Activated CD4-positive, alpha-beta T cell treated with anti-CD3 and anti-CD28 coated beads, Interleukin-2, amount 10 ng/mL, durations not matched to agents 7 days and 5 days (primary cell): ENCODE data around the gene CEP162. TPM values are rescaled to one million over a fixed set of nuclear protein-coding genes. Genes with fewer than 3 reads are reported as not detected.
A peak's percentile ranks its signal among the peaks of the same experiment; 100 is the strongest.
"Not testable (repeated sequence)": the region's sequence is repeated elsewhere in the genome, so short reads cannot be mapped to it uniquely, and the experiment has no call there.

Experiments used
- CTCF ChIA-PET: fragments of 350-600 bp; sonication (Branson Sonifier 250); formaldehyde crosslinking; loops from one replicate; lab custom pipeline; 2021; ENCODE audit warnings: antibody characterized with exemption; lab: Charles Lee
- POLR2A ChIA-PET: fragments of 350-600 bp; sonication (Branson Sonifier 250); formaldehyde crosslinking; loops from one replicate; lab custom pipeline; 2021; ENCODE audit warnings: antibody characterized with exemption; lab: Charles Lee
- DNase-seq: peaks from one replicate; pipeline ENCODE4 v3.0.0-alpha.2; 2020
- H3K27ac Mint-ChIP-seq: one replicate; pipeline ENCODE4 v1.8.0; 2021; ENCODE audit warnings: mild to moderate bottlenecking, moderate library complexity, mixed read lengths
- H3K27me3 Mint-ChIP-seq: one replicate; pipeline ENCODE4 v1.8.0; 2021; ENCODE audit warnings: mixed read lengths
- H3K36me3 Mint-ChIP-seq: one replicate; pipeline ENCODE4 v1.8.0; 2021; ENCODE audit warnings: low read depth, mixed read lengths
- H3K4me1 Mint-ChIP-seq: one replicate; pipeline ENCODE4 v1.8.0; 2021; ENCODE audit warnings: mixed read lengths
- H3K4me3 Mint-ChIP-seq: one replicate; pipeline ENCODE4 v1.8.0; 2021; ENCODE audit warnings: mild to moderate bottlenecking, moderate library complexity, mixed read lengths
- H3K9me3 Mint-ChIP-seq: one replicate; pipeline ENCODE4 v1.8.0; 2021; ENCODE audit warnings: mixed read lengths
- total RNA-seq, 2 experiments: library from RNA; stranded (reverse); gene quantifications; one replicate each; pipeline ENCODE4 v1.2.3, GENCODE V29; 2021

CEP162 gene
- total RNA-seq, 2 experiments from 2014 or later: 10.6 to 11.5 TPM

DNA sequence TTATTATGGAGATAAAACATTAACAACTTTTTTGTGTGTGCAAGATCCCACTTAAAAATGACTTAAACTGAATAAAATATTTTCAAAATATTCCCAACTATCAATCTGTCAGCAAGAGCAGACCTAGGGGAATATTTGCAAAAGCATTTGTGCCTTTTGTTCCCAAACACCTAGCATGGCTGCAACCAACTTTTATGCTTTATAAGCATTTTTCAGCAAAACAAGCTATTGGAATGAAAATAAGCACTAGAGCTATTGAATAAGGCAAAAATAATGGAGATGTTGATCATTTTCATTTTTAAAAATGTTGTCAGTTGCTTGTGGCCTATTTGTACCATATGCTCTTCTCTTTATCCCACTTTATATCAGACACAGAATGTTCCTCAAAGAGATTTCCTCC is 28.2 kb upstream of the CEP162 start:
- ChIA-PET POLR2A (no interaction called here), CTCF (interaction anchor here (0.6 kb wide), 1 partner anchor 587 kb away, joined by 3 read pairs; no protein-coding TSS in a partner anchor)
- Mint-ChIP-seq H3K9me3 (no peaks in the 10 kb centered on the region), H3K36me3 (no peaks in the 10 kb centered on the region), H3K4me3 (no peak overlapping the region), H3K27me3 (peaks cover 20% of the 10 kb centered on the region), H3K27ac (no peak overlapping the region), H3K4me1 (no peaks in the 10 kb centered on the region)
- DNase-seq: no peak

DNA sequence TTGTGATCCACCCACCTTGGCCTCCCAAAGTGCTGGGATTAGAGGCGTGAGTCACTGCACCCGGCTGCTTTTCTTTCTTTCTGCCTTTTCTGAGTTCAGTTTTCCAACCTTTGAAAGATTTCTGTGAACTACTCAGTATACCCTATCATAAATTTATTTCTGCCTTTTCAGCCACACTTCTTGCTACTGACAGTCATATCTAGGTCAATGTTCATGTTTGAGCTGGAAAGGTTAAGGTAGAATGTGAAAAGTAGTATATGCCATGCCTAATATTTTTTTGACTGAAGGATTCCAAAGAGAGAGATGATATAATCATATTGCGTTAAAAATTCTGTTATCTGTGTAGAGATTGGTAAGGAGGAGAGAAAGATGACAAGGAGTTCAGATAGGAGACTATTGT is 25.9 kb upstream of the CEP162 start:
- H3K4me1 Mint-ChIP-seq: no peaks in the 10 kb centered on the region
- peaks cover 23% of the 10 kb centered on the region for H3K27me3 Mint-ChIP-seq
- DNase-seq: no peak
- no peaks in the 10 kb centered on the region for H3K9me3 Mint-ChIP-seq
- H3K36me3 Mint-ChIP-seq: no peaks in the 10 kb centered on the region
- no peak overlapping the region for H3K27ac Mint-ChIP-seq
- ChIA-PET POLR2A (no interaction called here), CTCF (no interaction called here)
- no peak overlapping the region for H3K4me3 Mint-ChIP-seq

DNA sequence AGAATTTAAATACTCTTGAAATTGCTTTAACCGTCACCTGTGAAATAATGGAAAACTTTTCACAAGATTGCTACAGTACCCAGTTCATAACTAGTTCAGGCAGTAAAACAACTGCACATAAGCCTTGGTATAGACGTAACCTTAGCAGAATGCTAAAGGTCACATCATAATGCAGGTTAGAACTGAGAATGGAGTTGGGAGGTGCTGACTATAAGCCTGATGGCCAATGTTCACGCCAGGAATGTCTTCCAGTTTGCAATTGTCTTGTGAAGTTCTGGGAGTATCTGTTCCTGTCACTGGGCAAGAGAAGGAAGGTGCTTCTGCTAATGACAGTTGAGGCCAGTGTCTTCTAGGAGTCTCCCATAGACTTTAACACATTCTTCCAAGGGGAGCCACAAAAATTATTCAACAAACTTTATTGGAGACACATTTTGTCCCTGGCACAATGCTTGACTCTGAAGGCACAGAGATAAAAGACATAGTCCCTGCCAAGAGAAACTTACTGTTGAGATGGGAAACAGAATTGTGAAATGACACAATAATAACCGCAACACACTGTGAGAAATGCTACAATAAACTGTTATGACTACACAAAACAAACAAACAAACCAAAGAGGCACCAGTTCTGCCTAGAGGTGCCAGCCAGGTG is 24.6 kb upstream of the CEP162 start:
- peaks cover 27% of the 10 kb centered on the region for H3K27me3 Mint-ChIP-seq
- no peak for DNase-seq
- ChIA-PET POLR2A (no interaction called here), CTCF (no interaction called here)
- no peak overlapping the region for H3K27ac Mint-ChIP-seq
- H3K4me3 Mint-ChIP-seq: no peak overlapping the region
- H3K9me3 Mint-ChIP-seq: no peaks in the 10 kb centered on the region
- H3K36me3 Mint-ChIP-seq: no peaks in the 10 kb centered on the region
- no peaks in the 10 kb centered on the region for H3K4me1 Mint-ChIP-seq

- Mint-ChIP-seq H3K27ac (no peak overlapping the region), H3K4me3 (no peak overlapping the region)
Measured at GRCh38 chr6:84249724-84250123, 22.3 kb upstream of the CEP162 start.

GRCh38 chr6:84244416-84245081 is 17.1 kb upstream of the CEP162 start:
- POLR2A ChIA-PET, H3K36me3 Mint-ChIP-seq, H3K27ac Mint-ChIP-seq, H3K4me3 Mint-ChIP-seq, CTCF ChIA-PET, H3K9me3 Mint-ChIP-seq, H3K4me1 Mint-ChIP-seq, DNase-seq: not testable (repeated sequence)
- peaks cover 10% of the 10 kb centered on the region for H3K27me3 Mint-ChIP-seq

More at GRCh38 chr6:84249724-84250123, 22.3 kb upstream of the CEP162 start:
- no peak for DNase-seq
- no peaks in the 10 kb centered on the region for H3K9me3 Mint-ChIP-seq
- ChIA-PET POLR2A (no interaction called here), CTCF (no interaction called here)
- H3K27me3 Mint-ChIP-seq: peaks cover 17% of the 10 kb centered on the region
- no peaks in the 10 kb centered on the region for H3K4me1 Mint-ChIP-seq
- no peaks in the 10 kb centered on the region for H3K36me3 Mint-ChIP-seq

DNA sequence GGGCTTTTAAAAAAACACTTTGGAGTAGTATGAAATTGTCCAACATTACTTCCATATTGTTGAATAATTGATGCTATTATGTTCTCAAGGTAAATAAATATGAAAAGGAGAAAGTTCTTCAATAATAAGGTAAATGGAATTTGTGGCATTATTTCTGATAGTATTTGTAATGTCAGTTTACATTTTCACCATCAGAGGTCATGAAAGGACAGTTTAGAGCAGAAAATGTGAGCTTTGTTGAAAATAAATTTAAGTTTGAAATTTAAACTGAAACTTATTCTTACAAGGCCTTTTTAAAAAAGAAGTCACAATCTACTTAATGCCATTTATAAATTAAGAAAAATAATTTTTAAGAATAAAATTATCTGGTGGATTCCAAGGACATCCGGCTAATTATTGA is 15.8 kb upstream of the CEP162 start:
- DNase-seq: no peak
- no peak overlapping the region for H3K4me3 Mint-ChIP-seq
- no peaks in the 10 kb centered on the region for H3K4me1 Mint-ChIP-seq
- no peaks in the 10 kb centered on the region for H3K36me3 Mint-ChIP-seq
- H3K27ac Mint-ChIP-seq: no peak overlapping the region
- H3K9me3 Mint-ChIP-seq: no peaks in the 10 kb centered on the region
- ChIA-PET CTCF (no interaction called here), POLR2A (no interaction called here)
- H3K27me3 Mint-ChIP-seq: peaks cover 6% of the 10 kb centered on the region

DNA sequence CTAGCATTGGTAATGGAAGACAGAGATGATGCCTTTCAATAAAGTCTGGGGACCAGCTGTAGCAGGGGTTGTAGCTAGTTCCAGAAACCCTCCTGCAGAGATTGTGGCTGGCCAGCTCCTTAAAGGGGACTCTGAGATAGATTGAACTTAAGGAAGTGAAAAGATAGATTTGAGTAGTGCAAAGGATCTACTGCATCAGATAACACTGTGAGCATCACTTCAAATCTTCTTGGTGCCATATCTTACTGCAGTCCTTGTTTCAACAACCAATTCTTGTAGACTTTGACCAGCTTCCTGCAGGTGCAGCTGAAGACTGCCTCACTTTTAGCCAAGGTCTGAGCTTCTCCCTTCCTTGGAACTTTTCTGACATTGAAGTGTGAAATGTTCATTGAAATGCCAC is 14.8 kb upstream of the CEP162 start:
- POLR2A ChIA-PET: no interaction called here
- no peaks in the 10 kb centered on the region for H3K4me1 Mint-ChIP-seq
- no peak for DNase-seq
- H3K9me3 Mint-ChIP-seq: no peaks in the 10 kb centered on the region
- no peak overlapping the region for H3K4me3 Mint-ChIP-seq
- CTCF ChIA-PET: interaction anchor here (1.0 to 2.6 kb wide), 2 partner anchors 11 to 14 kb away, joined by 3 to 7 read pairs; partner anchors contain the start of gene CEP162
- H3K27ac Mint-ChIP-seq: no peak overlapping the region
- H3K36me3 Mint-ChIP-seq: no peaks in the 10 kb centered on the region
- peaks cover 3% of the 10 kb centered on the region for H3K27me3 Mint-ChIP-seq

- Mint-ChIP-seq H3K4me3 (peak overlapping the region; percentile 97), H3K36me3 (peaks cover 4% of the 10 kb centered on the region), H3K4me1 (peaks cover 22% of the 10 kb centered on the region), H3K27me3 (peaks cover 13% of the 10 kb centered on the region), H3K9me3 (no peaks in the 10 kb centered on the region), H3K27ac (peak overlapping the region; percentile 92)
- ChIA-PET POLR2A (no interaction called here), CTCF (interaction anchor here (0.6 to 1.8 kb wide), 10 partner anchors 10 to 1582 kb away, joined by 3 to 7 read pairs (median 4); partner anchors contain the start of gene DOP1A)
- no peak for DNase-seq
Measured at GRCh38 chr6:84228198-84228543, 728 bp upstream of the CEP162 start.

GRCh38 chr6:84227044-84227433 is 404 bp downstream of the CEP162 start:
- Mint-ChIP-seq H3K27ac (peak overlapping the region; percentile 92), H3K27me3 (peaks cover 10% of the 10 kb centered on the region), H3K9me3 (no peaks in the 10 kb centered on the region), H3K4me3 (peak overlapping the region; percentile 97), H3K36me3 (peaks cover 4% of the 10 kb centered on the region), H3K4me1 (peaks cover 22% of the 10 kb centered on the region)
- POLR2A ChIA-PET: no interaction called here
- CTCF ChIA-PET: interaction anchor here (0.8 to 1.8 kb wide), 5 partner anchors 10 to 368 kb away, joined by 3 to 7 read pairs (median 5); partner anchors contain the start of gene CYB5R4
- DNase-seq: no peak

DNA sequence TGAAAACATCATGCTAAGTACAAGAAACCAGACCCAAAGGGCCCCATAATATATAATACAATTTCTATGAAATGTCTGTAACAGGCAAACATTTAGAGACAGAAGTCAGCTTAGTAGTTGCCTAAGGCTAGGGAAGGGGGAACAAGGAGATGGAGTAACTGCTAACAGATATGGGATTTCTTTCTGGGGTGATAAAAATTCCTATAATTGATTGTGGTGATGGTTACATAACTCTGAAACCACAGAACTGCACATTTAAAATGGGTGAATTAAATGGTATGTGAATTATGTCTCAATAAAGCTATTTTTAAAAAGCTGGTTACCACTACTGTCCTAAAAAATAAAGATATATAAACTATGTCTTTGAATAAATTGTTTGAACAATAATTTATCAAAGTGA is 3.2 kb downstream of the CEP162 start:
- Mint-ChIP-seq H3K27me3 (no peaks in the 10 kb centered on the region), H3K36me3 (peaks cover 4% of the 10 kb centered on the region), H3K27ac (no peak overlapping the region), H3K4me3 (no peak overlapping the region), H3K4me1 (peaks cover 22% of the 10 kb centered on the region), H3K9me3 (no peaks in the 10 kb centered on the region)
- CTCF ChIA-PET: interaction anchor here (0.6 kb wide), 1 partner anchor 922 kb away, joined by 3 read pairs; no protein-coding TSS in a partner anchor
- POLR2A ChIA-PET: no interaction called here
- DNase-seq: no peak

GRCh38 chr6:84223608-84224007 is 3.8 kb downstream of the CEP162 start:
- H3K36me3 Mint-ChIP-seq, DNase-seq, H3K27me3 Mint-ChIP-seq, POLR2A ChIA-PET, H3K27ac Mint-ChIP-seq, H3K9me3 Mint-ChIP-seq, H3K4me3 Mint-ChIP-seq: not testable (repeated sequence)
- H3K4me1 Mint-ChIP-seq: peaks cover 20% of the 10 kb centered on the region
- CTCF ChIA-PET: interaction anchor here (0.6 kb wide), 1 partner anchor 923 kb away, joined by 3 read pairs; no protein-coding TSS in a partner anchor

DNA sequence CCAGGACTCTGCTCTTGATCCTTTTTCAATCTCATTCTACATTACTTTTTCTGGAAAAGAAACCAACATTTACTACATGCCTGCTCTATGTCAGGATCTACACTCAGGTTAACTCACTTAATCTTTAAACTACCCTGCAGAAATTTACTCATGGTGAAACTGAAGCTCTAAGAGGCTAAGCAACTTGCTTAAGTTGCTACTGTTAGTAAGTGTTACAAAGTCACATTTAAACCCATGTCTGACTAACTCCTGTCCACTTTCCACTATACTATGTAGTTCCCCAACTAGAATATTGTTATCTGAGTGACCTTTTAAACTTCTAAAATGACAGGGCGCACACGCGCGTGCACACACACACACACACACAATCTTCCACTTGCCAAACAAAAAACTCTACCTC is 5.0 kb downstream of the CEP162 start:
- Mint-ChIP-seq H3K27me3 (no peaks in the 10 kb centered on the region), H3K27ac (no peak overlapping the region), H3K36me3 (peaks cover 4% of the 10 kb centered on the region), H3K9me3 (no peaks in the 10 kb centered on the region), H3K4me1 (peaks cover 14% of the 10 kb centered on the region), H3K4me3 (no peak overlapping the region)
- CTCF ChIA-PET: interaction anchor here (1.1 kb wide), 1 partner anchor 363 kb away, joined by 3 read pairs; the partner anchor contains the start of gene CYB5R4
- DNase-seq: no peak
- POLR2A ChIA-PET: no interaction called here

DNA sequence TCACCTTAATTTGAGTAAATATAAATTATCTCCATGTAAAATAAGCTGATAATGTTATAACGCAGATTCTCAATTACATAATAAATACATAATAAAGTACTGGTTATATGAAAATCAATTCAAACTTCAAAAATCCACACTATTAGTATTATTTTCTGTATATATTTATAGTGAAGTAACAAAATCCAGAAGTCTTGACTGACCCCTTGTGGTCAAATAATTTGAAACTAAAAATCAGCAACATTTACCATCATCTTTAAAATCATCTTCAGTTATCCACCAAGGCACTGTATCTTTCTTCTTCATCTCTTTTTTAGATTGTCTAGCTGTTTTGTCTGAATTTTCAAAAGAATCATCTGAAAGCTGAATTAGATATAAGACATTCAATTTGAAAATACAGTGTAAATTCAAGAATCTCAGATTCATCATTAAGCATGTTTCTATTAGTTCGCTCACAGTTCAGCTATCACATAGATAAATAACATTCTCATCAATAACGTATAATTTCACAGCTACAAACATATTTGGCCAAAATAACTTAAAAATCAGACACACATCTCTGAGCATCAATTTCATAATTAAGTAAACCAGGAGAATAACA is 6.5 kb downstream of the CEP162 start:
- Mint-ChIP-seq H3K36me3 (peaks cover 4% of the 10 kb centered on the region), H3K4me1 (peaks cover 5% of the 10 kb centered on the region), H3K9me3 (no peaks in the 10 kb centered on the region), H3K27me3 (no peaks in the 10 kb centered on the region), H3K27ac (no peak overlapping the region), H3K4me3 (no peak overlapping the region)
- ChIA-PET CTCF (interaction anchor here (1.7 kb wide), 1 partner anchor 12 kb away, joined by 4 read pairs; no protein-coding TSS in a partner anchor), POLR2A (no interaction called here)
- no peak for DNase-seq
